ENCODE data around the gene RAB31.
"Not testable (repeated sequence)": the region's sequence is repeated elsewhere in the genome, so short reads cannot be mapped to it uniquely, and the experiment has no call there.

Gene RAB31

DNA sequence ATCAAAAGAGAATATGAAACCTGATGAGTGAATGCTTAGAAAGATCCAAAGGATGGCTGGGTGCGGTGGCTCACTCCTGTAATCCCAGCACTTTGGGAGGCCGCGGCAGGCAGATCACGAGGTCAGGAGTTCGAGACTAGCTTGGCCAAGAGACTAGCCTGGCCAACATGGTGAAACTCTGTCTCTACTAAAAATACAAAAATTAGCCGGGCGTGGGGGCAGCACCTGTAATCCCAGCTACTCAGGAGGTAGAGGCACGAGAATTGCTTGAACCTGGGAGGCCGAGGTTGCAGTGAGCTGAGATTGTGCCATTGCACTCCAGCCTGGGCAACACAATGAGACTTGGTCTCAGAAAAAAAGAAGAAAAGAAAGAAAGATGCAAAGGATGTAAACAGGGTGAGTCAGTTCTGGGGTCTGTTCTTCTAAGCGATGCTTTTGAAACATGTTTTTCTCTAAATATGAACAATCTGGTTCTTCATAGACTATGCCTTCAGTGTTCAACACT, 189.7 kb downstream of the RAB31 start:
- DNase-seq: not testable (repeated sequence)

DNA sequence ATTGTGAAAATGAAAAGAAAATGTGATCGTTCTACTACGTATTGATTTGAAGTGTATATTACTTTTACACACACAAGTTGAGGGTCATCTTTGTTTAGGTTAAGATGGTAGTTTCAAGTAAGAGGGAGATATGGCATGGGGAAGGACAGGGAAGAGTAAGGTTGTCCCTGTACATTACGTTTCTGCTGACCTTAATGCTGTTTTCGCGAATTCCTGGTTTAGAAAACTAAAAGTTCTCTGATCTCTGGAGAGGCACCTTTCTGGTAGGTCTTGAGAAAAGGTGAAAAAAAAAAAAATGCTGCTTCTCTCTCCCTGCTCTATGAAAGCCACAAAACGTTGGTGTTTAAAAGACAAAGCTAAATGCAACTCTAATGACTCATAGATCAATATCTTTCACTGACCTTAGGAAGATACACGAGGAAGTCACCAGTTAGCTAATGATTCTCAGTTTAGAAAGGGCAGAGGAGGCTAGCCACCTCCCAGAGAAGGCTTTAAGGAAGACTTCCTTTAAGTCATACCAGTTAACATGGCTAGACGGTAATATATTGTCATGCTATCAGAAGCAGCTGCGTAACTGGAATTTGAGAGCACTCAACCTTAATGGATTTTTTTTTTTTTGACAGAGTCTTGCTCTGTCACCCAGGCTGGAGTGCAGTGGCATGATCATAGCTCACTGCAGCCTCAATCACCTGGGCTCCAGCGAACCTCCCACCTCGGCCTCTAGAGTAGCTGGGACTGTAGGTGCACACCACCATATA, 190.9 kb downstream of the RAB31 start:
- no peak for DNase-seq

- not testable (repeated sequence) for DNase-seq
These were observed 191.4 kb downstream of the RAB31 start for GRCh38 chr18:9899550-9899930.

DNA sequence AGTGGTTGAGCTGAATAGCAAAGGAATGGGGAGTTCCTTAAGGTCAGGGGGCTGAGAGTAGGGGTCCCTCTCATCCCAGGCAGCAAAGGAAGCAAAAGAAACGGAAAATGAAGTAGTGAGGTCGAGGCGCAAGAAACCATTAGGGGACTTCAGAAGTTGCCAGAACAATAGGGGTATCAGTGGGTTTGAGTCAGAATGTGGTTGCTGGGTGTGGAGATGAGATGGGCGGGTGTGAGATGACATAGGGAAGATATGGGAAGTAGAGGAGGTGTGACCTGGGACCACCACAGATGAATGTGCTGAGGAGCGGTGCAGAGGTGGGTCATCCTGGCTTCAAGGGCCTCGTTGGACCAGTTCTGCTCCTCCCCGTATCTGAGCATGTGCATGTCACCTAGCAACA, 192.6 kb downstream of the RAB31 start:
- DNase-seq: no peak

DNA sequence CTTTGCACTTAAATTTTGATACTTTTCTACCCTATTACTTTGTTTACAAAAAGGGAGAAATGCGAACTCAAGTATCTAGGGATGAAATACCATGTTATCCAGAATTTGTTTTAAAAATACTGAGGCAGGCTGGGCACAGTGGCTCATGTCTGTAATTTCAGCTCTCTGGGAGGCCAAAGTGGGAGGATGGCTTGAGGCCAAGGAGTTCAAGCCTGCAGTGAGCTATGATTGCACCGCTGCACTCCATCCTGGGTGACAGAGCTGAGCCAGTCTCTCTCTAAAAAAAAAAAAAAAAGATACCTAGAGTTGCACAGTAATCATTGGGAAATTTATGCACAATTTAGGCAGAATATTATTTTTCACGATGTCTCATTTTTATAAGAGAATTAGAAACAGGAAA, 193.3 kb downstream of the RAB31 start:
- DNase-seq: no peak

GRCh38 chr18:9902264-9902663, 194.2 kb downstream of the RAB31 start:
- DNase-seq: not testable (repeated sequence)

DNA sequence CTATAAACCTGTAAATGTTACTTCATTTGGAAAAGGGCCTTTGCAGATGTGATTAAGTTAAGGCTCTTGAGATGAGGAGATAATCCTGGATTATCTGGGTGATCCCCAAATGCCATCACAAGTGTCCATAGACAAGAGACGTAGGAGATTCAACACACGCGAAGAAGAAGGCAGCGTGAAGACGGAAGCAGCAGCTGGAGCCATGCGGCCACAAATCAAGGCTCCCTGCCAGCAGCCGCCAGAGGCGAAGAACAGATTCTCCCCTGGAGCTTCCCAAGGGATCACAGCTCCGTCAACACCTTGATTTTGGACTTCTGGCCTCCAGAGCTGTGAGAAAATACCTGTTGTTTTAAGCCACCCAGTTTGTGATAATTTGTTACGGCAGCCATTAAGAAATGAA, 194.7 kb downstream of the RAB31 start:
- no peak for DNase-seq

- no peak for DNase-seq
These were observed 197.4 kb downstream of the RAB31 start for GRCh38 chr18:9905401-9905922.

GRCh38 chr18:9906481-9906880, 198.4 kb downstream of the RAB31 start:
- DNase-seq: no peak

- no peak for DNase-seq
These were observed 199.8 kb downstream of the RAB31 start for GRCh38 chr18:9907867-9908266.

DNA sequence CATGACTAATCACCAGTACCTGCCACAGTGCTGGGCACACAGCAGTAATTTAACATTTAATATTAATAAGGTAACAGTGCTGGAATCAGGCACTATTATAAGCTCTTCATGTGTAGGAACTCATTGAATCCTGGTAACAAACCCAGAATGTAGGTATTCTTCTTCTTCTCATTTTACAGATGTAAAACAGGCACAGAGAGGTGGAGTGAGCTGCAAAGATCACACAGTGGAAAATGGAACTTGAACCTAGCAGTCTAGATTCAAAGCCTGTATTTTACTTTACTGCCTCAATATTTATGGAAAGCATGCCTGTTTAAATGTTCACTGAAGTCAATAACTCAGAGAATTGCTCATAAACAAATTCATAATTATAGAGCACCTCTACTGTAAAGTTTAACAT, 202.0 kb downstream of the RAB31 start:
- DNase-seq: no peak

DNA sequence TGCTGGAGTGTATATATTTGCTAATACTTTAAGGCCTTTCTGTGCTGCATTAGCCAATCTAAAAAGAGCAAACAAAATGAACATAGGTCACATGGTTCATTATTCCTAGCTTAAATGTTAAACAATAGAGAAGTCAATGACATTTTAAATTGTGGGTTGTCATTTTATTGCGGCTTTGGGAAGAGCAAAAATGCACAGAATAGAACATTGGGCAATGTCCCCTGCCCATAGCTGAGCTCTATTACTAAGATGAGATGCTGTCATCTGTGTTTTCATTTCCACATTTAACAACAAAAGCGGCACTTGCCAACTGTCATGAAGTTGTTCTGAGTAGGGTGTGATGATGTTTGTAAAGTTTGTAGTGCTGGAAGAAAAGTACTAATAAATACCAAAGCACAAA, 202.6 kb downstream of the RAB31 start:
- DNase-seq: no peak

GRCh38 chr18:9911226-9911625, 203.1 kb downstream of the RAB31 start:
- no peak for DNase-seq

Data from NCI-H345 (cell line).